GM12872 (cell line): ENCODE results near the gene IL18BP.

Experiments
- CTCF ChIP-seq: IDR thresholded peaks from 3 replicates; pipeline ENCODE4 v1.5.1; 2011; ENCODE audit warnings: low read depth, mild to moderate bottlenecking, low read length, moderate library complexity; ENCODE audit not compliant: insufficient read depth

Gene IL18BP

GRCh38 chr11:71971680-71972079 lies 27.0 kb upstream of the IL18BP start:
- TF ChIP-seq CTCF: no peak

GRCh38 chr11:71976551-71976950 lies 22.2 kb upstream of the IL18BP start:
- TF ChIP-seq CTCF: no peak

- TF ChIP-seq CTCF: no peak
Measured at GRCh38 chr11:71977090-71977489, 21.6 kb upstream of the IL18BP start.

GRCh38 chr11:71977743-71978418 lies 20.8 kb upstream of the IL18BP start:
- TF ChIP-seq CTCF: peak; percentile 66

- no peak for TF ChIP-seq CTCF
Measured at GRCh38 chr11:71979094-71979493, 19.6 kb upstream of the IL18BP start.

- TF ChIP-seq CTCF: no peak
Measured at GRCh38 chr11:71979602-71980001, 19.1 kb upstream of the IL18BP start.

- TF ChIP-seq CTCF: no peak
Measured at GRCh38 chr11:71986131-71986530, 12.6 kb upstream of the IL18BP start.

GRCh38 chr11:71987521-71987920 lies 11.2 kb upstream of the IL18BP start:
- TF ChIP-seq CTCF: no peak
